HG03520 (cell line): ENCODE results near the gene ACSF2.
"Not testable (repeated sequence)": the region's sequence is repeated elsewhere in the genome, so short reads cannot be mapped to it uniquely, and the experiment has no call there.

Experiments used
- ATAC-seq: cut with Tn5 transposase; IDR thresholded peaks from one replicate; pipeline ENCODE4 v1.9.1; 2021; ENCODE audit warnings: mild to moderate bottlenecking, moderate library complexity; ENCODE audit not compliant: unreplicated experiment

ACSF2 gene

GRCh38 chr17:50425682-50426471 lies at the start of gene ACSF2:
Gene ACSF2, plus strand, starts transcription at chr17:50426218. Its CDS starts 44 bp downstream, at chr17:50426262.
- ATAC-seq, result no peak

- ATAC-seq, result no peak
Measured at GRCh38 chr17:50379351-50380132, 46.5 kb upstream of the ACSF2 start.

GRCh38 chr17:50380369-50381259 lies 45.4 kb upstream of the ACSF2 start:
- no peak for ATAC-seq

GRCh38 chr17:50381260-50381815 lies 44.7 kb upstream of the ACSF2 start:
- ATAC-seq, result no peak

GRCh38 chr17:50381920-50382319 lies 44.1 kb upstream of the ACSF2 start:
- no peak for ATAC-seq

GRCh38 chr17:50382931-50383330 lies 43.1 kb upstream of the ACSF2 start:
- no peak for ATAC-seq

- no peak for ATAC-seq
Measured at GRCh38 chr17:50386510-50386909, 39.5 kb upstream of the ACSF2 start.

- no peak for ATAC-seq
Measured at GRCh38 chr17:50388728-50389127, 37.3 kb upstream of the ACSF2 start.

GRCh38 chr17:50389534-50389933 lies 36.5 kb upstream of the ACSF2 start:
- ATAC-seq, result no peak

GRCh38 chr17:50392621-50393020 lies 33.4 kb upstream of the ACSF2 start:
- ATAC-seq, result no peak

- no peak for ATAC-seq
Measured at GRCh38 chr17:50393700-50394099, 32.3 kb upstream of the ACSF2 start.

GRCh38 chr17:50394711-50395110 lies 31.3 kb upstream of the ACSF2 start:
- no peak for ATAC-seq

- no peak for ATAC-seq
Measured at GRCh38 chr17:50396261-50397110, 29.5 kb upstream of the ACSF2 start.

- peak; percentile 87 for ATAC-seq
Measured at GRCh38 chr17:50397111-50397918, 28.7 kb upstream of the ACSF2 start, which contains the start of gene LRRC59. Gene LRRC59, minus strand, starts transcription at chr17:50397523. Its CDS starts 206 bp downstream, at chr17:50397317.

- no peak for ATAC-seq
Measured at GRCh38 chr17:50397919-50398285, 28.1 kb upstream of the ACSF2 start.

- not testable (repeated sequence) for ATAC-seq
Measured at GRCh38 chr17:50398672-50399071, 27.3 kb upstream of the ACSF2 start.

- not testable (repeated sequence) for ATAC-seq
Measured at GRCh38 chr17:50399591-50399990, 26.4 kb upstream of the ACSF2 start.

- not testable (repeated sequence) for ATAC-seq
Measured at GRCh38 chr17:50405351-50405750, 20.7 kb upstream of the ACSF2 start.

- no peak for ATAC-seq
Measured at GRCh38 chr17:50406578-50406977, 19.4 kb upstream of the ACSF2 start.
